Memory B cell (primary cell): Measurements from ENCODE around the gene VSNL1.

Experiments used
- ATAC-seq: fragments of 150-1000 bp; cut with Tn5 transposase; 2 replicates; pipeline ENCODE4 v1.10.0; 2021; ENCODE audit warnings: low read depth, mild to moderate bottlenecking, moderate library complexity
- DNase-seq, 2 donors: peaks; one replicate each; pipeline ENCODE4 v3.0.0; 2022; ENCODE audit warnings: low spot score in 2 of 2
- H3K27ac Mint-ChIP-seq: one replicate; pipeline ENCODE4 v1.8.0; 2022; ENCODE audit warnings: mild to moderate bottlenecking, moderate library complexity, mixed read lengths
- H3K27me3 Mint-ChIP-seq: one replicate; pipeline ENCODE4 v1.8.0; 2022; ENCODE audit warnings: mixed read lengths
- H3K36me3 Mint-ChIP-seq: one replicate; pipeline ENCODE4 v1.8.0; 2022; ENCODE audit warnings: mild to moderate bottlenecking, mixed read lengths
- H3K4me1 Mint-ChIP-seq: one replicate; pipeline ENCODE4 v1.8.0; 2022; ENCODE audit warnings: mixed read lengths
- H3K4me3 Mint-ChIP-seq: one replicate; pipeline ENCODE4 v1.8.0; 2022; ENCODE audit warnings: mild to moderate bottlenecking, moderate library complexity, mixed read lengths
- H3K9me3 Mint-ChIP-seq: one replicate; pipeline ENCODE4 v1.8.0; 2022; ENCODE audit warnings: mixed read lengths

VSNL1 gene

GRCh38 chr2:17600556-17601204 lies 60.2 kb downstream of the VSNL1 start:
- Mint-ChIP-seq H3K27me3 (peaks cover 7% of the 10 kb centered on the region), H3K4me3 (no peak overlapping the region), H3K27ac (no peak overlapping the region), H3K4me1 (no peaks in the 10 kb centered on the region), H3K9me3 (no peaks in the 10 kb centered on the region), H3K36me3 (peaks cover 2% of the 10 kb centered on the region)
- DNase-seq (no peak), ATAC-seq (no peak)

DNA sequence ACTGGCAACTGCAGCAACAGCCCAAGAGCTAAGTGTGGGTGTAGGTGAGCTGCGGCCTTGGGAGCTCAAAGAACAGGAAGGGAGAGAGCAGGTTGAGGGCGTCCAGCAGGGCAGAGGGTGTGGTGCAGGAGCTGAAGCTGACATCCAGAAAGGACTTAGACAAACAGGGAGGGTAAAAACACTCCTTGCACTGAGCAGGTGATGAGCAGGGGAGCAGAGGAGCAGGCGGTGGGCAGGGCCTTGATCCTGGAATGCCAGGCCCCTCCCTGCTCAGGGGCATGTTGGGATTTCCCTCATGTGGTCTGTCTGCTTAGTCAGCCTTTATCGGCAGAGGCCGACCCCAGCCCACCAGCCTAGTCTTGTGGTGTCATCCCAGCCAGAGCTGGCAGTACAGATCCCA lies 63.6 kb downstream of the VSNL1 start:
- DNase-seq (no peak), ATAC-seq (no peak)
- H3K4me3 Mint-ChIP-seq, result no peak overlapping the region
- H3K36me3 Mint-ChIP-seq, result peaks cover 2% of the 10 kb centered on the region
- H3K27ac Mint-ChIP-seq, result no peak overlapping the region
- H3K27me3 Mint-ChIP-seq, result peaks cover 5% of the 10 kb centered on the region
- H3K4me1 Mint-ChIP-seq, result no peaks in the 10 kb centered on the region
- no peaks in the 10 kb centered on the region for H3K9me3 Mint-ChIP-seq

DNA sequence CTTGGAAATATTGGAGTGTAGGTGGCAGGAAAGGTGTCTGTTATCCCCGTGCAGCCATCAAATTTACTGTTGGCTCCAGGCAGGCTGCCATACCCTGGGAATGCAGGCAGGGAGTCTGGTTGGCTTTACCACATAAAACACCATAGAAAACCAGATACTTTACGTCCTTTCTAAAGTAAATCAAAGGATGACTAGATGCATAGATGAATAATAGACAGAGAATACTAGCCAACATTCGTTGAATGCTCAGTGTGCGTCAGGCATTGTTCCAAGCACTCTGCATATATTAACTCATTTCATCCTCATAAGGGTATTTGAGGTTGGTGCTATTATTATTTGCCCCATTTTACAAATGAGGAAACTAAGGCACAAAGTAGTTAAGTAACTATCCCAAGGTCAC lies 65.2 kb downstream of the VSNL1 start:
- H3K27me3 Mint-ChIP-seq, result peaks cover 5% of the 10 kb centered on the region

DNA sequence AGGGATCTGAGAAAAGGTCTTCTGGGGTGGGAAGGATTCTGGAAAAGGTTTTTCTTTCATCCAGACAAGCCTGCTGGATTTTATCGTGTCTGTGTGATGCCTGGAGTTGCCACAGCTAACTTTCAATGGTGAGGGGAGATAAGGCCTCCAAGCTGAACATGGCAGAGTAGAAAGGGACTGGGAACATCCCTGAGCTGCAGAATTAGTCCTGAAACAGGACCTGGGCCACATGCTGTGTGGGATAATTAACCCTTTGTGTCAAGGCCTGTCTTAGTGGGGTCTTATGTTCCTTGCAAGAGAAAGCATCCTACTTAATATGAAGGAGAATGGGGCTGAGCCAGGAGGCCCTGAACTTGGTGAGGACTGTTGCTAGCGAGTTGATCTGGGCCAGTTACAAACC lies 66.4 kb downstream of the VSNL1 start:
- peaks cover 2% of the 10 kb centered on the region for H3K36me3 Mint-ChIP-seq
- peaks cover 5% of the 10 kb centered on the region for H3K27me3 Mint-ChIP-seq
- DNase-seq, result no peak
- no peaks in the 10 kb centered on the region for H3K9me3 Mint-ChIP-seq
- H3K4me3 Mint-ChIP-seq, result no peak overlapping the region
- no peaks in the 10 kb centered on the region for H3K4me1 Mint-ChIP-seq
- no peak for ATAC-seq
- no peak overlapping the region for H3K27ac Mint-ChIP-seq

More for the DNA sequence above, 65.2 kb downstream of the VSNL1 start:
- Mint-ChIP-seq H3K9me3 (no peaks in the 10 kb centered on the region), H3K27ac (no peak overlapping the region), H3K4me3 (no peak overlapping the region), H3K36me3 (peaks cover 2% of the 10 kb centered on the region), H3K4me1 (no peaks in the 10 kb centered on the region)
- ATAC-seq (no peak), DNase-seq (no peak)

GRCh38 chr2:17607379-17607778 lies 66.9 kb downstream of the VSNL1 start:
- no peak for DNase-seq
- Mint-ChIP-seq H3K4me1 (no peaks in the 10 kb centered on the region), H3K36me3 (peaks cover 2% of the 10 kb centered on the region), H3K4me3 (no peak overlapping the region), H3K27ac (no peak overlapping the region), H3K27me3 (peaks cover 4% of the 10 kb centered on the region), H3K9me3 (no peaks in the 10 kb centered on the region)
- ATAC-seq, result no peak

DNA sequence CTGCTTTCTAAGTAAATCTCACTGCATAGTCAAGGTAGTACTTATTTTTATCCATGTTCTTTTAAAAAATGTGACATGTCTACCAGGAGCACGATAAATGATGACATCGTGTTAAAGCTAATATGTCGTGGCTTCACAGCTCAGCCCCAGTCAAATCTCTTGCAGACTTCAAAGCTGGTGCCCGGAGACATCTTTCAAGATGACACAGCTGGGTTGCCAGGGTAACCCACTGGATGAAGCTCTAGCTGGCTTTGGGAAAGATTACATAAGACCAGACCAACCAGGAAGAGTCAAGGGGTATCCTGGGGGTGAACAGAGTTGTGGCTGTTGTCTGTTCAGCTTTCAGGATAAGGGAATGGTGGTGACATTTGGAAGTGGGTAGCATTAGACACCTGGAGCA lies 67.8 kb downstream of the VSNL1 start:
- DNase-seq (no peak), ATAC-seq (no peak)
- Mint-ChIP-seq H3K9me3 (no peaks in the 10 kb centered on the region), H3K27ac (no peak overlapping the region), H3K27me3 (peaks cover 6% of the 10 kb centered on the region), H3K36me3 (peaks cover 2% of the 10 kb centered on the region), H3K4me1 (no peaks in the 10 kb centered on the region), H3K4me3 (no peak overlapping the region)

DNA sequence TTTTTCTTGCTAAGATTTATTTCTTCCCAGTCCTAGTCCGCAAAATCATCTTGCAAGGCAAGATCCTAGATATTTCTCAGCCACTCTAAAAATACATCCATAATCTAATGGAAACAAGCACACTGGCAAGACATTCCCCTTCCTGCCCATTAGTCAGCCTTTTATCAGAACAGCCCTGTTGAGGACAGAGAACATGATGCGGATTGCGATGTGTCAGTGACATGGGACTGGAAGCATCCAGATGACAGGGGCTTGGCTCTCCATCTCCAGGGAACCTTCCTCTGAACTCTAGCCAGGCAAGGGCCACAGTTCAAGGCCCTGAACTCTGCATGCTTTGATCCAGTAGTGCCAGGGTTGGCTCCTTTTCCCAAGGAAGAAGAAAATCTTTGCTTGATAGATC lies 70.0 kb downstream of the VSNL1 start:
- Mint-ChIP-seq H3K36me3 (no peaks in the 10 kb centered on the region), H3K27me3 (peaks cover 9% of the 10 kb centered on the region), H3K27ac (no peak overlapping the region), H3K4me3 (no peak overlapping the region), H3K9me3 (no peaks in the 10 kb centered on the region), H3K4me1 (no peaks in the 10 kb centered on the region)
- ATAC-seq (no peak), DNase-seq (no peak)

DNA sequence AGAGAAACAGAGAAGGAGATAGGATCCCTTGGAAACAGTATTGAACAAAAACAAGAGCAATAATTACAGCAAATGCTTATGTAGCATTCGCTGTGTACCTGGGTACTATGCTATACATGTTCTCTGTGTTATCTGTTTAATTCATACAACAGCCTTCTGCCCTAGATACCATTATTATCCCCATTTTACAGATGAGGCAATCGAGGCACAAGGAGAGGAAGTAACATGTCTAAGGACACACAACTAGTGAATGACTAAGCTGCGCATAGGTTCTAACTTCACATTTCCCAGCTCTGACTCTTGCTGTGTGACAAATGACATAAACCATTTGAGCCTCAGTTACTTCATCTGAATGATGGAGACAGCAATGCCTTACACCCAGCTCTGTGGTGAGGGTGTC lies 70.5 kb downstream of the VSNL1 start:
- Mint-ChIP-seq H3K27me3 (peaks cover 9% of the 10 kb centered on the region), H3K9me3 (no peaks in the 10 kb centered on the region), H3K4me1 (no peaks in the 10 kb centered on the region), H3K4me3 (no peak overlapping the region), H3K36me3 (no peaks in the 10 kb centered on the region), H3K27ac (no peak overlapping the region)
- no peak for DNase-seq
- no peak for ATAC-seq

DNA sequence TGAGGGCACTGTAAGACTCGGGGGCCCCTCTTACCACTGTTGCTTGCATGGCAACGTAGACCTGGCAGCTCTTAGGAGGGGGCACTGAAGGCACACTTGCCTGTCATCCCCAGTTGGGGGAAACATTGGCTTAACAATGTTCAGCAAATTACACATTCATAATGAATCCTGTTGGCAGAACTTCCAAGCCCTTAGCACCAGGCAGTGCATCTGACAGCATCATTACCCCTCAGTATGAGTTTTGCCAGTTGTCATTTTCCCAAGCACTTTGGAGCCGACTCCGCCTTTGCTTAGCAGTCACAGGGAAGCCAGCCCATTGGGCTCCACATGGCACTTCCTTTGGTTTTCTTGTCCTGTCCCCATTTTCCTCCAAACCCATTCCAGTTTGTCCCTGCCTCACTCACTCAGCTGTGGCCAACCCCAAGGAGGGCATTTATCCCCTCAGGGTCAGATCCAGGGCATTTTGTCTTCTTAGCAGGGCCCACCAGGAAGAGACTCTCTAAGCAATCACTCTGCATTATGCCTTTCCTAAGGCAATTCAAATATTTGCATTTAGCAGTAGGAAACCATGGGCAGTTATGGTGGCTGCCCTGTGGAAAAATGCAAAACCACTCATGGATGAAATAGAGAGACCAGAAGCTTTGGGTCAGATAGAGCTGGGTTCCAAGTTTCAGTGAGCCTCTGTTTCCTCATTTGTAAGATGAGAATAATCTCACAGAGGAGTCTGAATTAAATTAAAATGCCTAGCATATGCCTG lies 73.9 kb downstream of the VSNL1 start:
- no peaks in the 10 kb centered on the region for H3K9me3 Mint-ChIP-seq
- no peaks in the 10 kb centered on the region for H3K4me1 Mint-ChIP-seq
- ATAC-seq (no peak), DNase-seq (no peak)
- H3K36me3 Mint-ChIP-seq, result no peaks in the 10 kb centered on the region
- H3K4me3 Mint-ChIP-seq, result no peak overlapping the region
- H3K27me3 Mint-ChIP-seq, result peaks cover 11% of the 10 kb centered on the region
- H3K27ac Mint-ChIP-seq, result no peak overlapping the region

GRCh38 chr2:17615147-17615546 lies 74.7 kb downstream of the VSNL1 start:
- ATAC-seq (no peak), DNase-seq (no peak)
- Mint-ChIP-seq H3K4me1 (no peaks in the 10 kb centered on the region), H3K4me3 (no peak overlapping the region), H3K27ac (no peak overlapping the region), H3K27me3 (peaks cover 14% of the 10 kb centered on the region), H3K9me3 (no peaks in the 10 kb centered on the region), H3K36me3 (no peaks in the 10 kb centered on the region)

GRCh38 chr2:17615728-17616351 lies 75.3 kb downstream of the VSNL1 start:
- Mint-ChIP-seq H3K36me3 (no peaks in the 10 kb centered on the region), H3K4me1 (no peaks in the 10 kb centered on the region), H3K27me3 (peaks cover 14% of the 10 kb centered on the region), H3K4me3 (no peak overlapping the region), H3K27ac (no peak overlapping the region), H3K9me3 (no peaks in the 10 kb centered on the region)
- ATAC-seq (no peak), DNase-seq (no peak)

DNA sequence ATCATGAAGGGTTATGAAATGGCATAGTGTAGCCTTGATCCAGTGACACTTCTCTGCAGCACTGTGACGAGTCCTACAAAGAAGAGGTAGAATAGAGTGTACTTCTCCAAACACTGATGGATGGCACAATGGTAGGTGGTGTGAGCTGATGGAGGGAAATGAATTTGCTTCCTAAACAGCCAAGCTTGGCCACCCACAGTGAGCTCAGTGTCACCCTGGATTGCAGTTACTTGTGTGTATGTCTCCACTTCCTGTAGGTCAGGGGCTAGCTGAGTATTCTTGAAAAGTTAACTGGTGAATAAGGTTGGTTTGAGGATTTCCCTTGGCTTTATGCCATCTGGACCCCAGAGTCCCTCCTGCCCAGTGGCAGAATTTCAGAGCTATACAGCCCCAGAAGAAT lies 75.9 kb downstream of the VSNL1 start:
- no peaks in the 10 kb centered on the region for H3K4me1 Mint-ChIP-seq
- DNase-seq, result no peak

GRCh38 chr2:17617516-17617915 lies 77.0 kb downstream of the VSNL1 start:
- DNase-seq (no peak), ATAC-seq (no peak)
- no peak overlapping the region for H3K27ac Mint-ChIP-seq
- H3K4me3 Mint-ChIP-seq, result no peak overlapping the region
- no peaks in the 10 kb centered on the region for H3K9me3 Mint-ChIP-seq
- H3K36me3 Mint-ChIP-seq, result no peaks in the 10 kb centered on the region
- H3K27me3 Mint-ChIP-seq, result peaks cover 15% of the 10 kb centered on the region
- no peaks in the 10 kb centered on the region for H3K4me1 Mint-ChIP-seq

More for the DNA sequence above, 75.9 kb downstream of the VSNL1 start:
- Mint-ChIP-seq H3K9me3 (no peaks in the 10 kb centered on the region), H3K27ac (no peak overlapping the region), H3K4me3 (no peak overlapping the region), H3K27me3 (peaks cover 14% of the 10 kb centered on the region), H3K36me3 (no peaks in the 10 kb centered on the region)
- ATAC-seq, result no peak

GRCh38 chr2:17617955-17618354 lies 77.5 kb downstream of the VSNL1 start:
- ATAC-seq (no peak), DNase-seq (no peak)
- Mint-ChIP-seq H3K36me3 (no peaks in the 10 kb centered on the region), H3K27me3 (peaks cover 13% of the 10 kb centered on the region), H3K9me3 (no peaks in the 10 kb centered on the region), H3K27ac (no peak overlapping the region), H3K4me3 (no peak overlapping the region), H3K4me1 (no peaks in the 10 kb centered on the region)
